ENCODE data around the gene TET3. TPM values are rescaled to one million over a fixed set of nuclear protein-coding genes. Genes with fewer than 3 reads are reported as not detected.

Gene TET3
- total RNA-seq, 1 donor from 2014 or later = 12.3 TPM

DNA sequence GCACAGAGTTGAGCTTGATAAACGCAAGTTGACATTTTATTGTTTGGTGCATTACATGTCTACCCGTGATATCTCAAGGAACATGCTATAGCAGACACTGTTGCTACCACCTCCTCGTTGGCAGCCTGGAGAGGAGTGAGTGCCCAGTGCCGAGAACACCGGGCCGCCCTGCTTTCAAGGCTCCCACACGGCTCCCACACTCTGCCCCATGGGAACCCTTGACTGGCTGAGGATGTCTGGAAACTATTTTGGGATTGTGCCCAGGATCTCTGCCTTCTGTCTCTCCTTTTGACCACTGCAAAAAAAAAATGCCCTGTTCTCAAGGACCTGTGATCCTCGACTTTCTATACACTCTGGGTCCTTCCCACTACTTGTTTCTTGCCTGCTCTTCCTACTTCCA lies 21.1 kb downstream of the TET3 start:
- no peaks in the 10 kb centered on the region for H3K9me3 ChIP-seq
- H3K4me3 ChIP-seq = no peak overlapping the region
- no peak for DNase-seq (ENCODE audit: extremely low spot score in 2 of 2)
- H3K36me3 ChIP-seq = no peaks in the 10 kb centered on the region
- intact Hi-C loops (cut with DNase I) = no loop called here
- no peaks in the 10 kb centered on the region for H3K27me3 ChIP-seq
- H3K4me1 ChIP-seq = peaks cover 86% of the 10 kb centered on the region
- H3K27ac ChIP-seq = no peak overlapping the region
- TF ChIP-seq POLR2A (IDR thresholded peaks at IDR 0.05) = no peak
- TF ChIP-seq POLR2AphosphoS5 (IDR thresholded peaks at IDR 0.05; ENCODE audit: insufficient read depth in 1 of 2, low read depth in 1 of 2) = no peak
- TF ChIP-seq, protein P1, sequence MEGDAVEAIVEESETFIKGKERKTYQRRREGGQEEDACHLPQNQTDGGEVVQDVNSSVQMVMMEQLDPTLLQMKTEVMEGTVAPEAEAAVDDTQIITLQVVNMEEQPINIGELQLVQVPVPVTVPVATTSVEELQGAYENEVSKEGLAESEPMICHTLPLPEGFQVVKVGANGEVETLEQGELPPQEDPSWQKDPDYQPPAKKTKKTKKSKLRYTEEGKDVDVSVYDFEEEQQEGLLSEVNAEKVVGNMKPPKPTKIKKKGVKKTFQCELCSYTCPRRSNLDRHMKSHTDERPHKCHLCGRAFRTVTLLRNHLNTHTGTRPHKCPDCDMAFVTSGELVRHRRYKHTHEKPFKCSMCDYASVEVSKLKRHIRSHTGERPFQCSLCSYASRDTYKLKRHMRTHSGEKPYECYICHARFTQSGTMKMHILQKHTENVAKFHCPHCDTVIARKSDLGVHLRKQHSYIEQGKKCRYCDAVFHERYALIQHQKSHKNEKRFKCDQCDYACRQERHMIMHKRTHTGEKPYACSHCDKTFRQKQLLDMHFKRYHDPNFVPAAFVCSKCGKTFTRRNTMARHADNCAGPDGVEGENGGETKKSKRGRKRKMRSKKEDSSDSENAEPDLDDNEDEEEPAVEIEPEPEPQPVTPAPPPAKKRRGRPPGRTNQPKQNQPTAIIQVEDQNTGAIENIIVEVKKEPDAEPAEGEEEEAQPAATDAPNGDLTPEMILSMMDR (IDR thresholded peaks at IDR 0.05) = no peak

DNA sequence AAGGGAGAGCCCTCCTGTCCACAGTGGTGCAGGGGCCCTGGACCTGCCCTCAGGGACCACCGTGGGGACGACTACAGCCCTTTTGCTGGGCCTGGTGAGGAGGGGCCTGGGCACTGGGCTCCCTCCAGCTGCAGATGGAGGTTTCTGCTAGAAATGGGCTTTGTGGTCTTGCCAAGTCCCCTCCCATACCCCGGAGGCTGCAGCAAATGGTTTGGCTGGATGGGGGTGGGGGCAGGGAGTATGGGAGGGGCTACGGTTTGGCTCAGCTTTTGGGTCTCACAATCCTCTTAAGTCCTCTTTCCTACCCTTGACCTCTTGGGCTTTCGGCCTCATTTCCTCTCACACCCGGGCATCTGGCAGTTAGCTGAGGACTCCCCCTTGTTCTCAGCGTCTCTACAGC lies 21.7 kb downstream of the TET3 start:
- H3K9me3 ChIP-seq = no peaks in the 10 kb centered on the region
- H3K4me3 ChIP-seq = no peak overlapping the region
- intact Hi-C loops (cut with DNase I) = no loop called here
- no peak for DNase-seq (ENCODE audit: extremely low spot score in 2 of 2)
- H3K36me3 ChIP-seq = no peaks in the 10 kb centered on the region
- TF ChIP-seq, protein P1 (IDR thresholded peaks at IDR 0.05) = no peak
- no peak for TF ChIP-seq POLR2A (IDR thresholded peaks at IDR 0.05)
- H3K4me1 ChIP-seq = peaks cover 80% of the 10 kb centered on the region
- no peak overlapping the region for H3K27ac ChIP-seq
- H3K27me3 ChIP-seq = no peaks in the 10 kb centered on the region

DNA sequence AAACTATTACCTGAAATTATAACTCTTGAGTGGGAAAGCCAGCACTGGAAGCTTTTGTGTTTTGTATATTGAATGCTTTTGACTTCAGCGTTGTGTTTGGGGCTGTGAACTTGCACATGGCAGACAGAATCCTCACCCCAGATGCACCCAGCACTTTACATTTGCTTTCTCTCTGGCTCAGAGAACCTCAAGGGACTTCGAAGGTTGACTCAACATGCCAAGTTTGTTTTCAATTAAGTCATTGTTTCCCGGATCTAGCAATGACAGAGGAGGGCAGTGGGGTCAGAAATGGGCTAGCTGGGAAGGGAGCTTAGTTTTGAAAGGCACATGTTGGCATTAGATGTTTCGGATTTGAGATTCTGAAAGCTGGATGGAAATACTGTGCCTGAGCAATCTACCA lies 22.4 kb downstream of the TET3 start:
- Histone ChIP-seq H3K36me3 (no peaks in the 10 kb centered on the region), H3K4me3 (no peak overlapping the region), H3K9me3 (no peaks in the 10 kb centered on the region), H3K4me1 (peaks cover 74% of the 10 kb centered on the region), H3K27me3 (no peaks in the 10 kb centered on the region), H3K27ac (no peak overlapping the region)
- DNase-seq (ENCODE audit: extremely low spot score in 2 of 2) = no peak
- TF ChIP-seq POLR2A (IDR thresholded peaks at IDR 0.05) (no peak), POLR2AphosphoS5 (IDR thresholded peaks at IDR 0.05; ENCODE audit: insufficient read depth in 1 of 2, low read depth in 1 of 2) (no peak)
- TF ChIP-seq, protein P1 (IDR thresholded peaks at IDR 0.05) = no peak
- intact Hi-C loops (cut with DNase I) = no loop called here

DNA sequence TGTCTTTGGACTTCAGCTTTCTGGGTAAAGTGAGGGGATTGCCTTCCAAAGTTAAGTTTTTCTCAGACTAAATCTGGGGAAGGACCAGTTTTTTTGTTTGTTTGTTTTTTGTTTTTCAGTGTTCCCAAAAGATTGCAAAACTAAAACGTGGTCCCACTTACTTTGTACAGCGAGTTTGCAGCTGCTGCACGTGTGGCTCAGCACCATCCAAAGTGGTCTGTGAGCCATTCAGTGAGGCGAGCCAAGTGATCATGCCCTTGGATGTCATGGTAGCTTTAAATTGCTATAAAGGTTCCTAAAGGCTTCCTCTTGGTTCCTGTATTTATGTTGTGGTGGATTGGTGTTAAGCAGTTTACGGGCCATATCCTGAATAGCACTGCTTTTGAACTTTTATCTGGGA lies 23.0 kb downstream of the TET3 start:
- Histone ChIP-seq H3K36me3 (no peaks in the 10 kb centered on the region), H3K4me3 (no peak overlapping the region), H3K27ac (no peak overlapping the region), H3K27me3 (no peaks in the 10 kb centered on the region), H3K4me1 (peaks cover 71% of the 10 kb centered on the region), H3K9me3 (no peaks in the 10 kb centered on the region)
- DNase-seq (ENCODE audit: extremely low spot score in 2 of 2) = no peak
- TF ChIP-seq, protein P1 (IDR thresholded peaks at IDR 0.05) = no peak
- TF ChIP-seq POLR2AphosphoS5 (IDR thresholded peaks at IDR 0.05; ENCODE audit: insufficient read depth in 1 of 2, low read depth in 1 of 2) = no peak
- TF ChIP-seq POLR2A (IDR thresholded peaks at IDR 0.05) = no peak
- intact Hi-C loops (cut with DNase I) = no loop called here

DNA sequence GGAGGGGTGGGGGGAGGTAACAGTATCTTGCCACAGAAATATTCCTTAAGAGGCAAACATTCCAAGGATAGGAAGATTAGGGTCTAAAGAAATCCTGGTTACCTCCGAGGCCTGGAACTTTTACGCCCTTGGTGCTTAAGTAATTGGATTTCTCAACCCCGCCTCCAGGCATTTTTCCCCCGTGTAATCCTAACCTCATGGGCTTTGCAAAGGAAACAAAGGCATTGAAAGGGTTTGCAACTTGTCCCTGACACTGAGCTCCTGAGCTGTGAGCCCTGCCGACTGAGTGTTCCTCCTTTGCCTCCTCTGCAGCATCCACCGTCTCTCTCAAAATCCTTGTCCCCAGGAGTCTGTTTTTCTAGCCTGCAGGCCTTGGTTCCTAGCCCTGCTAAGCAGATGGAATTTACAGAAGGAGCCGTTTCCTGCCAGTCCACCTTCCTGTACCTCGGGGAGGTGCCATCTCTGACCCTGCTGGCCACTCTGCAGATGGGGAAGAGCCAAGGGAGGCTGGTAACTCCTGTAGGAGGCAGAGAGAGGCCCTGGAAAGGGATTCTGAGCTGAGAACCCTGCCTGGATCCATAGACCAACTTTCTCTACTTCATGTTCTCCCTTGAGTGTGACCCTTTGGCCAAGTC lies 24.2 kb downstream of the TET3 start:
- H3K36me3 ChIP-seq = no peaks in the 10 kb centered on the region
- H3K9me3 ChIP-seq = no peaks in the 10 kb centered on the region
- H3K27ac ChIP-seq = no peak overlapping the region
- H3K4me1 ChIP-seq = peaks cover 60% of the 10 kb centered on the region
- no peaks in the 10 kb centered on the region for H3K27me3 ChIP-seq
- TF ChIP-seq, protein P1 (IDR thresholded peaks at IDR 0.05) = no peak
- TF ChIP-seq POLR2AphosphoS5 (IDR thresholded peaks at IDR 0.05; ENCODE audit: insufficient read depth in 1 of 2, low read depth in 1 of 2) (no peak), POLR2A (IDR thresholded peaks at IDR 0.05) (no peak)
- intact Hi-C loops (cut with DNase I) = no loop called here
- no peak for DNase-seq (ENCODE audit: extremely low spot score in 2 of 2)
- H3K4me3 ChIP-seq = no peak overlapping the region

All from vagina (tissue), 2 donors.